GM19025 (cell line): ENCODE data around the gene MYBPHL.

Experiments used
- ATAC-seq: cut with Tn5 transposase; IDR thresholded peaks from one replicate; pipeline ENCODE4 v1.9.1; 2021; ENCODE audit warnings: mild to moderate bottlenecking, low read depth, moderate library complexity; ENCODE audit not compliant: unreplicated experiment

MYBPHL gene

GRCh38 chr1:109253803-109254620, 52.8 kb downstream of the MYBPHL start:
- ATAC-seq, result no peak

GRCh38 chr1:109252893-109253802, 53.7 kb downstream of the MYBPHL start:
- no peak for ATAC-seq

- no peak for ATAC-seq
Measured at GRCh38 chr1:109252167-109252892, 54.5 kb downstream of the MYBPHL start.

GRCh38 chr1:109251277-109252166, 55.3 kb downstream of the MYBPHL start:
- no peak for ATAC-seq

- ATAC-seq, result no peak
Measured at GRCh38 chr1:109250454-109251276, 56.1 kb downstream of the MYBPHL start.

- ATAC-seq, result peak; percentile 43
Measured at GRCh38 chr1:109249654-109250401, 57.0 kb downstream of the MYBPHL start.

GRCh38 chr1:109248797-109249629, 57.8 kb downstream of the MYBPHL start, which contains the start of gene CELSR2:
TSS of gene CELSR2 (plus strand) at chr1:109249539. CDS start at chr1:109250080, 541 bp downstream.
- peak; percentile 87 for ATAC-seq

GRCh38 chr1:109248444-109248796, 58.4 kb downstream of the MYBPHL start:
- no peak for ATAC-seq

GRCh38 chr1:109247401-109248365, 59.1 kb downstream of the MYBPHL start:
- ATAC-seq, result no peak

- ATAC-seq, result no peak
Measured at GRCh38 chr1:109246141-109246551, 60.7 kb downstream of the MYBPHL start.

- no peak for ATAC-seq
Measured at GRCh38 chr1:109243860-109244552, 62.8 kb downstream of the MYBPHL start.

GRCh38 chr1:109243221-109243620, 63.6 kb downstream of the MYBPHL start:
- no peak for ATAC-seq

- ATAC-seq, result no peak
Measured at GRCh38 chr1:109242387-109242786, 64.4 kb downstream of the MYBPHL start.
